Activated effector memory CD4-positive, alpha-beta T cell treated with Interleukin-2 at 50 U/mL for 16 hours (primary cell): ENCODE measurements around the gene VSIR.

Experiments
- DNase-seq: peaks from one replicate; pipeline ENCODE4 v3.0.0-alpha.2; 2020

Gene VSIR

GRCh38 chr10:71746344-71747037, 26.8 kb downstream of the VSIR start:
- no peak for DNase-seq

GRCh38 chr10:71745664-71746250, 27.6 kb downstream of the VSIR start:
- no peak for DNase-seq

GRCh38 chr10:71744897-71745663, 28.2 kb downstream of the VSIR start:
- no peak for DNase-seq

GRCh38 chr10:71743866-71744265, 29.5 kb downstream of the VSIR start:
- DNase-seq: no peak

- DNase-seq: no peak
Observed at GRCh38 chr10:71743089-71743838, 30.1 kb downstream of the VSIR start.

- no peak for DNase-seq
Observed at GRCh38 chr10:71742301-71743088, 30.8 kb downstream of the VSIR start.

- no peak for DNase-seq
Observed at GRCh38 chr10:71741671-71742070, 31.6 kb downstream of the VSIR start.

- no peak for DNase-seq
Observed at GRCh38 chr10:71741029-71741428, 32.3 kb downstream of the VSIR start.

- DNase-seq: no peak
Observed at GRCh38 chr10:71740069-71740653, 33.2 kb downstream of the VSIR start.

GRCh38 chr10:71739358-71739900, 33.9 kb downstream of the VSIR start:
- no peak for DNase-seq

- no peak for DNase-seq
Observed at GRCh38 chr10:71737834-71738197, 35.5 kb downstream of the VSIR start.

- DNase-seq: no peak
Observed at GRCh38 chr10:71737001-71737833, 36.1 kb downstream of the VSIR start.

- no peak for DNase-seq
Observed at GRCh38 chr10:71736570-71736952, 36.8 kb downstream of the VSIR start.

GRCh38 chr10:71735709-71736569, 37.4 kb downstream of the VSIR start:
- DNase-seq: peak; percentile 61

GRCh38 chr10:71734797-71735196, 38.5 kb downstream of the VSIR start:
- DNase-seq: no peak

GRCh38 chr10:71731791-71732190, 41.5 kb downstream of the VSIR start:
- DNase-seq: no peak

- no peak for DNase-seq
Observed at GRCh38 chr10:71729161-71729636, 44.1 kb downstream of the VSIR start.

GRCh38 chr10:71727738-71728737, 45.3 kb downstream of the VSIR start:
- peak; percentile 74 for DNase-seq
